Measurements from ENCODE around the gene HPCAL4. TPM values are rescaled to one million over a fixed set of nuclear protein-coding genes. Genes with fewer than 3 reads are reported as not detected.

The HPCAL4 gene
- under 1 TPM; 0.15 to 0.20 (median 0.16) TPM for polyA plus RNA-seq (ENCODE audit: insufficient read depth in 1 of 5, insufficient read length in 5 of 5, low replicate concordance in 1 of 5)
- long read RNA-seq, donor 1: 0 reads
- long read RNA-seq, donor 2: 0 reads
- long read RNA-seq, donor 3: 0 reads
- long read RNA-seq, donor 4: 0 reads
- long read RNA-seq, donor 5: 0 reads
- long read RNA-seq, donor 6, full-length matches to known transcripts: 1 of 1 reads
- long read RNA-seq, donor 6, partial matches to known transcripts: 0 of 1 reads
- long read RNA-seq, donor 6, other reads (novel, unspliced or antisense): 0 of 1 reads
- long read RNA-seq, donor 7: 0 reads
- long read RNA-seq, donor 8: 0 reads

- DNase-seq: peak; percentile 73 to 77
Measured at GRCh38 chr1:39691383-39692151, at the start of gene HPCAL4. HPCAL4 (minus strand) TSS chr1:39691433; CDS start chr1:39684603, 6,830 bp downstream.

GRCh38 chr1:39738622-39739366, 47.6 kb upstream of the HPCAL4 start, which contains the start of gene PPIE:
PPIE (plus strand) TSS chr1:39738882; CDS start chr1:39738901, 19 bp downstream.
- peak; percentile 83 to 85 for DNase-seq

DNA sequence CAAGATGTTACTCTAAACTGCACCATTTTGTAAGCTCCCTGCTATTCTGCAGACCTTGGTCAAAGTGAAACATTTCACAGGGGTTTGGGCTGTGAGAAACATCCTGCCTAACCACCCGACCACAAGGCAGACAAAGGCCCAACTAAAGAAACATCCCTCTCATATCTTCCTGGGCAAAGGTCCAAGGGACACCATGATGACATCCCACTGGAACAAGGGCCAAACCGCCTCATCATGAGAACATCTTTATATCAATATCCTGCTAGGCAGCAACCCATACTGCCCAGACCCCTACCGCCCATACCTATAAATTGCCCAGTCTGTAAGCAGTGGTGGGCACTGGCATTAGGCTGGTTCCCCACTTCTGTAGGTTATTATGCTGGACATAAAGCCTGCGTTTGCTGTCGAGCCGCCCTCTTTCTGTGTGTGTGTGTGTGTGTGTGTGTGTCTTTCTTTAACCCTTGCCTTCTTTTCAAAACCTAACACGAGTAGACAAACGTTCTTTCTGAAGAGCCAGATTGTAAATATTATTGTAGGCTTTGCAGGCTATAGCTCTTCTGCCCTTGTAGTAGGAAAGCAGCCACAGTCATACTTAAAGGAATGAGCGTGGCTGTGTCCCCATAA, 46.4 kb upstream of the HPCAL4 start:
- no peak for DNase-seq

GRCh38 chr1:39735731-39736130, 44.5 kb upstream of the HPCAL4 start:
- DNase-seq: no peak

DNA sequence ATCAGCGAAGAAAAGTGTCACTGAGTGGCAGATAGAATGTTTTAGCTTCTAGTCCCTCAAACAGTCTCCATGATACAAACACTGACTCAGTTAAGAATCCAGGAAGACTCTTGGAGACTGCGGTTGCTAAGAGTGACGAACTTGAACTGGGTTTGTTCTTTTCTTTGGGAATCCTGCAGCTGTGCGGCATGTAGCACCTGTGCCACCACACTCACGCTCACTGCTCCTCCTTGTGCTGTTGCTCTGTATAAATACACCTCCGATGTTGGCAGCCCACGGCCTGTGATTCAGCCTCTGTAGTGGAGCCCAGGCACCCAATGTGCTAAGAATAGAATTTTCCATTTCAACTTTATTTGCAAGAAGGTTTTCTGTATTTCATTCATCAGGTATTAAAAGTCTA, 41.9 kb upstream of the HPCAL4 start:
- no peak for DNase-seq

- no peak for DNase-seq
Measured at GRCh38 chr1:39732730-39733129, 41.5 kb upstream of the HPCAL4 start.

DNA sequence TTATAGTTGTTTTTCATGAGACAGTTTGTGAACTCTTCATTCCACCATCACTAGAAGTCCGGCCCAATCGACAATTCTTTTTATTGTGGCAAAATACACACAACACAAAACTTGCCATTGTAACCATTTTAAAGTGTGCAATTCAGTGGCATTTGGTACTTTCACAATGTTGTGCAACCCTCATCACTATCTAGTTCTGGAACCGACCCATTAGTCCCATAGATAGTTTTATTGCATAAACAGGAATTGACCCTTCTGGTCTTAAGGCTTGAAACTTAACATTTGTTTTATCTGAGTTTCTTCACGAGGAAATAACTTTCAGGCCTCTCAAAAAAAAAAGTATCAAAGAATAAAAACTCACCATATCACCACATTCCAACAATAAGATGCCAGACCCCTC, 38.6 kb upstream of the HPCAL4 start:
- no peak for DNase-seq

DNA sequence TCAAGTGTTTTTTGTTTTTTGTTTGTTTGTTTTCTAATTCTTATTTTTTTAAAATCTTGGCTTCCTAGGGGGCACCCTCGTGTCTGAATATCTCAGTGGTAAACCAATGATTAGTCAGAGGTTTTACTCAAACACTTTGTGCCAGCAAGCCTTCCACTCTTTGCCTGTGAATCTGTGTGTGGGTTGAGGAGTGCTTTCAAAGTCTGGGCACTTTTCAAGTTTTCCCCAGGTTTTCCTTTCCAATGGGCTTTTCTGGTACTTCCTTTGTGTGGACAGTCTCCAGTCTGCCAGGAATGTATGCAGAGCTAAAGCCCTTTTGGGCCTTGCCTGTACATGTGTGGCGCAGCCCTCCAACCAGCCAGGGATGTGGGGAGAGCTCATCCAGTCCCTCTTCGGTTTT, 37.8 kb upstream of the HPCAL4 start:
- no peak for DNase-seq

GRCh38 chr1:39727932-39728317, 36.7 kb upstream of the HPCAL4 start:
- no peak for DNase-seq

DNA sequence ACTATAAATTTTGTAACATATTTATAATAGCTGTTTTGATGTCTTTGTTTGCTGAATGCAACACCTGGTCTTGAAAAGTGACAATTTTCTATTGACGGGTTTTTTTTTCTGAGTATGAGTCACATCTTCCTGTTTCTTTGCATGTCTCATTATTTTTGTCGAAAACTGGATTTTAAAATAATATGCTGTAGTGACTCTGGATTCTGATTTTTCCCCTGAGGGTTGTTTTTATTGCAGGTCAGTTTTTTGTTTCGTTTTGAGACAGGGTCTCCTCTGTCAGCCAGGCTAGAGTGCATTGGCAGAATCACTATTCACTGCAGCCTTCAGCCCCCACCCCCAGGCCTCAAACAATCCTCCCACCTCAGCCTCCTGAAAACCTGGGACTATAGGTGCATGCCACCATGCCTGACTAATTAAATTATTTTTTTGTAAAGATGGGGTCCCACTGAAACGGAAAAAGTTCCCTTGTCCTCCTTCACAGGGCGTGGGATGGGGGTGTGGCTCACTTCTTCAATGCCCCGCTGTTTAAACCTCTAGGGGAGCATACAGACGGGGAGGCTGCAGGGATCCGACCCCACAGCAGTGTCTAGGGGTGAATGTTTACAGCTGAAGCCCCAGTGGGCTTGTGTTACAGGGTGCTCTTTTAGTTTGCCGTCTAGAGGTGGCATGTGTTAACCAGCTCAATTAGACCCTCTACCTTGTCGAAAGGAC, 36.1 kb upstream of the HPCAL4 start:
- DNase-seq: no peak

GRCh38 chr1:39726600-39726999, 35.4 kb upstream of the HPCAL4 start:
- DNase-seq: no peak

- DNase-seq: no peak
Measured at GRCh38 chr1:39722495-39722894, 31.3 kb upstream of the HPCAL4 start.

GRCh38 chr1:39721664-39722063, 30.4 kb upstream of the HPCAL4 start:
- DNase-seq: no peak

DNA sequence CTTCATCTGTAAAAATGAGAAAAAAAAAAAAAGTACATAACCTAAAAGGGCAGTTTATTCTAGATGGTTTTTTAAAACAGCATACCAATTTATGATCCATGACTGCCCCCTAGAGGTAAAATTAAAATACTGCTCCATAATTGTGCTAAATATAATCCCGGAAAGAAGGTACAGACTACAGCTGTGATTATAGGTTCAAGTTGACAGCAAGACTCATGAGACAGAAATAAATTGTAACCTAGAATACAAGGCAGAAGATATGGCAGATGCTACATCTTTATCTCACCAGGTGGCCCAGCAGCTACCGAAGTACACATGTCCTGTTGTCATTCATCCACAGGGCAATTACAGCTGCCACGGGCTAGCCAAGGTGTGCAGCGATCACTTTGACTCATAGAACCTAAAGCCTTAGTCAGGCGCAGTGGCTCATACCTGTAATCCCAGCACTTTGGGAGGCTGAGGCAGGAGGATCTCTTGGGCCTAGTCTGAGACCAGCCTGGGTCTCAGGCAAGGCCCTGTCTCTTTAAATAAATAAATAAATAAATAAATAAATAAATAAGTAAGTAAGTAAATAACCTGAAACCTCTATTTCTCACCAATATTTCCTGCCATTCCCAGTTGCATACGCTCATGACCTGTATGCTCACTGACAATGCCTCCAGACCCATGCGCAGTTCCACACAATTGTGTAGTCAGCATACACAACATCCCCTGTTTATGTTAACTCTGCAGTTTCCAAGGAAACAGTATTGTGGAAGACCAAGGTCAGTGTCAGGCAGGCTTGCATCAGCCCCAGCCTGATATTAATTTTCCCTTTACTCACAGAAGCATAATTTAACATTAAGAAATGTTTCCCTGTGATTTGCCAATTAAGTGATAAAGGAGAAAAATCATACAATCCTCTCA, 29.1 kb upstream of the HPCAL4 start:
- DNase-seq: peak in 1 of 2 donors; percentile 58

GRCh38 chr1:39717809-39718208, 26.6 kb upstream of the HPCAL4 start:
- DNase-seq: no peak

DNA sequence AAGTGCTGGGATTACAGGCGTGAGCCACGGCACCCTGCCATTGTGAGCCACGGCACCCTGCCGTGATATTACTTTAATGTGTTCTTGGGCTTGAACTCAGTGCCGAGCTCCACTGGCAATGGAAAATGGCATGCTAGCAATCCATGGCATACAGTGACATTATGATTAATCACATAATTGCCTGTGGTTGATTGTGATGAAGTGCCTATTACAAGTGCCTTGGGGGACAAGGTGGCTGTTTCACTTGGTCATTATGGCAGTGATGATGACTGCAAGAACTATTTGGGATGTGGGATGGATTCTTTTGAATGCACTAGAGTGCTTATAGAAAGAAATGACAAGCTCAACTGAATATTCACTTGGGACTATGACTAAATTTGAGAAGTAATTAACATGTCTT, 22.3 kb upstream of the HPCAL4 start:
- DNase-seq: no peak

DNA sequence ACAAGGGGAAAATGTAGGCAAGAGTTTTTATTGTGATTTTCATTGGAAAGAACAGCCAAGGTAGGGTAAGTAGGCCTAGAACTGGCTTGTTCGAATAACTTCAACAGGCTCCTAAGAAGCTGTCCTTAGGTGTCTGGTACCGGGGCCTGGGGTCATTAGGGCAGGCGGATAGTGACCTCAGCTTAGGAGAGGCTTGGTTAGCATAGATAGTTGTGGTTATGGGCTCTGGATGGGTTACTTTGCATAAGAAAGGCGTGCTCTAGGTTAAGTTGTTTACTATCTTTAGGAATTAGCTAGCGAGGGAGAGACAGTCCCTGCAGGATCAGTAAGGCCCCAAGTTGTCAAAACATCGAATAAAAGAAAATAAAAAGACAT, 20.7 kb upstream of the HPCAL4 start:
- no peak for DNase-seq

DNA sequence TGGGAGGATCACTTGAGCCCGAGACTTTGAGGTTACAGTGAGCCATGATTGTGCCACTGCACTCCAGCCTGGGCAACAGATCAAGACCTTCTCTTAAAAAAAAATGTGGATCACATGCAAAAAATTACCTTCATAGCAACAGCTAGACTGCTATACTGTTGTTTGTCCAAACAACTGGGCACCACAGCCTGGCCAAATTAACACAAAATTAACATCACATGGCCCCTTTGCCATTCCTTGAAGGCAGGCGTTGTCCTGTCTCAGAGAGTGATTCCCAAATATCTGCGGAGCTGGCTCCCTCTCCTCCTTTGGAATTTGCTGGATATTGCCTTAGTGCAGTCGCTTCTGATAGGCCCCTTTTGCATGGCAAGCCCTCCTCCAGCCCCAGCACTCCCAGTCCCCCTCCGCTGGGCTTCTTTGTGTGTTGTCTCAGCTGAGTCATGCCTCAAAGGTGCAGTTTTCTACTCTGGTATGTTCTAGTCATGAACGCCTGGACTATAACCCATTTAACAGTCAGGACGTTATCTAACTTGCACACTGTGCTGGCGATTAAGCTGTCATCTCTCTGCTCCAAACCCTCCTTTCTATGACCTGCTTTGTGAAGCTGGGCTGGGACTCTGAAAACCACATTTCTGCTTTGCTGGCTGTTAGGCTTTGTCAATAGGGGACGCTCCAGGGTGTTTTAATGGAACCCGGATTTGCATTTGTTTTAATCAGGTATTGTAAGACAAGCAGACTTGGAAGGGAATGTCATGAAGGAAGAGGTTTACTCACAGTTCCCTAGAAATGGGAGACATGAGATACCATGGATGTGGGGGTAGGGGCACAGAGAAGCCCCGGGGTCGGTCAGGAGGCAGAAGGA, 20.1 kb upstream of the HPCAL4 start:
- no peak for DNase-seq

DNA sequence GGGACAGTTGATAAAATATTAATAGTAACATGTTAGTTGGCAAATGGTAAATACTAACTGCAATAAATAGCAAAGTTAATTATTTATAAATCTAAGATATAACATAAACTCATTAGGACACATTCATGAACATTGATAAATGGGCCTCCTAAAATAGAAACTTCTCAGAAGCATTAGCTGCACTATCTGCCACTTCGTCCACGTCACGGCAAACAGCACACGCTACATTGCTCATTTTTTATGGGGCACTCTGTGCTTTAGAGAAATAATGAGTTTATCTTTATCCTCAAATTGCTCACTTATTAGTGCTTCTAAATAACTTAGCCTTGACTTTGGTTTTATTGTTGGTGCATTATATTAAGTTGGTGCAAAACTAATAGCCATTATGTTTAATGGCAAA, 16.3 kb upstream of the HPCAL4 start:
- no peak for DNase-seq

Data from right lung (tissue), 10 donors.